ENCODE measurements around the gene ZC3H18.

DNA sequence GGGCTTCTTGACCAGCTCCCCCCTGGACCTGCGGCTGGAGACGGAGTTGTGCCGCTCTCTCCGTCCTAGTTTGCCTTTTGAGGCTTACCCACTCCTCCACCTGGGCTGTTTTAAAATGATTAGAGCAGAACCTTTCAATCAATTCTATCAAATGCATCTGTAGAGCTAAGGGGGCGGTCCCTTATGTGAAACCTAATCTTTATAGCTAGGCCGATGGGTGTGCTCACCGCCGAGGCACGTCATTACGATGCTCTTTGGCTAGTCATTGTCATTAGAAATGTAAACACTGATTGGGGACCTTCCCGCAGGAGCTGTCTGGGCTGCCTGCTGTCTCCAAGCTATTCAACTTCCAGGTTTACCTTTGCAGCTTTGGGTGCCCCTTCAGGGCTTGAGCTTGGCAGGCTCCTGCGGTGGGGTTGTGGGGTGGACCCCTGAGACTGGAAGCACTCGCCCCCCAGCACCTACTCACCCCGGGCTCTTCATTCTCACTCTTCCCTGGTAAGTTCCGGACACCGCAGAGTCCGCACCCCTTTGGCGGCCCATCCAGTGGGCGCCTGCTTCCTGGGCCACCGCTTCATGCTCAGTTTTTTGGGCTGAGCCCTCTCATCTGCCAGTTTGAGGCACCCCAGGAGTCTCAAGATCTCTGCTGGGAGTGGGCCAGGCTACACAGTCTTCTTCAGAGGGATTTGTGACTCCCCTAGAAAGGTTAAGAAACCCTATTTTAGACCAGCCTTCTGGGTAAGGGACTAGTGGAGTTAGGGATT lies 47.2 kb downstream of the ZC3H18 start:
- TF ChIP-seq, protein P1, sequence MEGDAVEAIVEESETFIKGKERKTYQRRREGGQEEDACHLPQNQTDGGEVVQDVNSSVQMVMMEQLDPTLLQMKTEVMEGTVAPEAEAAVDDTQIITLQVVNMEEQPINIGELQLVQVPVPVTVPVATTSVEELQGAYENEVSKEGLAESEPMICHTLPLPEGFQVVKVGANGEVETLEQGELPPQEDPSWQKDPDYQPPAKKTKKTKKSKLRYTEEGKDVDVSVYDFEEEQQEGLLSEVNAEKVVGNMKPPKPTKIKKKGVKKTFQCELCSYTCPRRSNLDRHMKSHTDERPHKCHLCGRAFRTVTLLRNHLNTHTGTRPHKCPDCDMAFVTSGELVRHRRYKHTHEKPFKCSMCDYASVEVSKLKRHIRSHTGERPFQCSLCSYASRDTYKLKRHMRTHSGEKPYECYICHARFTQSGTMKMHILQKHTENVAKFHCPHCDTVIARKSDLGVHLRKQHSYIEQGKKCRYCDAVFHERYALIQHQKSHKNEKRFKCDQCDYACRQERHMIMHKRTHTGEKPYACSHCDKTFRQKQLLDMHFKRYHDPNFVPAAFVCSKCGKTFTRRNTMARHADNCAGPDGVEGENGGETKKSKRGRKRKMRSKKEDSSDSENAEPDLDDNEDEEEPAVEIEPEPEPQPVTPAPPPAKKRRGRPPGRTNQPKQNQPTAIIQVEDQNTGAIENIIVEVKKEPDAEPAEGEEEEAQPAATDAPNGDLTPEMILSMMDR (IDR thresholded peaks at IDR 0.05) = no peak
- no peak for TF ChIP-seq ZFX (IDR thresholded peaks at IDR 0.05; ENCODE audit: borderline replicate concordance)
